IPS-15b (cell line): ENCODE results near the gene GBX2.

Experiments used
- H3K27me3 ChIP-seq: one replicate; pipeline ENCODE4 v1.6.1; 2013; ENCODE audit warnings: low read length; ENCODE audit not compliant: control insufficient read depth, insufficient read depth
- H3K36me3 ChIP-seq: one replicate; pipeline ENCODE4 v1.6.1; 2013; ENCODE audit warnings: low read length; ENCODE audit not compliant: control insufficient read depth, insufficient read depth
- H3K4me1 ChIP-seq: one replicate; pipeline ENCODE4 v1.6.1; 2013; ENCODE audit warnings: mild to moderate bottlenecking, low read length; ENCODE audit not compliant: control insufficient read depth, insufficient read depth
- H3K4me3 ChIP-seq: one replicate; pipeline ENCODE4 v1.5.1; 2013; ENCODE audit warnings: low read depth, low read length
- H3K9ac ChIP-seq: one replicate; pipeline ENCODE4 v1.6.1; 2013; ENCODE audit warnings: low read depth, mild to moderate bottlenecking, low read length
- H3K9me3 ChIP-seq: one replicate; pipeline ENCODE4 v1.6.1; 2013; ENCODE audit warnings: mild to moderate bottlenecking, low read length; ENCODE audit not compliant: control insufficient read depth, insufficient read depth

Gene GBX2

DNA sequence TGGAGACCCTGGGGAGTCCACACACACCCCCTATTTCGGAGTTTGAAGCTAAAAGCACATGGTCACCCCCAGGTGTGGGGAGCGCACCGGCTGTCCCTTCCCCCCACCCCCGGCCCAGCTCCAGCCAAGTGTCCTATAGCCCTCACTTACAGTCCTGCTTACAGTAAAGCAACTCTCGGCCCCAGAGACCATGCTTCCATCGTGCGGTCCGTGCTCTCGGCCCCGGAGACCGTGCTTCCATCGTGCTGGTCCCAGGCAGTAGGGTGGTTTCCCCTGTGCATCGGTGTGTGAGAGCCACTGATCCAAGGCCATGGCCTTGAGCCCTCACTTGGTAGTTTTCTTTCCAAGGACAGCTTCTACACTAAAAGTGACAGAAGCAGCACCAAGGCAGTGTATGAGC is 48.7 kb downstream of the GBX2 start:
- Histone ChIP-seq H3K4me3 (no peak overlapping the region), H3K27me3 (peaks cover 3% of the 10 kb centered on the region), H3K4me1 (peaks cover 11% of the 10 kb centered on the region), H3K9me3 (no peaks in the 10 kb centered on the region), H3K36me3 (no peaks in the 10 kb centered on the region), H3K9ac (no peak overlapping the region)

- Histone ChIP-seq H3K9me3 (no peaks in the 10 kb centered on the region), H3K4me3 (no peak overlapping the region), H3K27me3 (peaks cover 3% of the 10 kb centered on the region), H3K36me3 (no peaks in the 10 kb centered on the region), H3K9ac (no peak overlapping the region), H3K4me1 (peaks cover 11% of the 10 kb centered on the region)
Measured at GRCh38 chr2:236119003-236119402, 49.2 kb downstream of the GBX2 start.

GRCh38 chr2:236117861-236118269 is 50.3 kb downstream of the GBX2 start:
- Histone ChIP-seq H3K27me3 (peaks cover 3% of the 10 kb centered on the region), H3K4me1 (peaks cover 11% of the 10 kb centered on the region), H3K9ac (no peak overlapping the region), H3K4me3 (no peak overlapping the region), H3K9me3 (no peaks in the 10 kb centered on the region), H3K36me3 (no peaks in the 10 kb centered on the region)

DNA sequence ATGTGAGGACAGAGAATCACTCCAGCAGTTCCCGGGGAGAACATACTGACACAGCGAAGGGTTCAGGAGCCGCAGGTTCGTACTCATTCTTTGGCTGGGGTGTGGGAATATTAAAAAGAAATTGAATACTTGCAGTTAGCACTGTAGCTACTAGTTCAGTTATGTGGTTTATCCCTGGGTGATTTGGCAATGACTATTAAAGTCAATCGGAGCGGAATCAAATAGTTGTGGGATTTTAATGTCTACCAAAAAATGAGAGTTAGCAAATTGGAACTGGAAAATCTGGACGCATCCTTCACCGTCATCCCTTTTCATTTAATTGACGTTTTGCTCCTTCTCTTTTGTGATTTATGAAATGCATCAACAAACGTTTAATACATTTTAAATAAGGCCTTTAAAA is 50.8 kb downstream of the GBX2 start:
- Histone ChIP-seq H3K4me3 (no peak overlapping the region), H3K4me1 (peaks cover 11% of the 10 kb centered on the region), H3K9ac (no peak overlapping the region), H3K27me3 (peaks cover 3% of the 10 kb centered on the region), H3K36me3 (no peaks in the 10 kb centered on the region), H3K9me3 (no peaks in the 10 kb centered on the region)
